ENCODE results near the gene C1QTNF7.

Gene C1QTNF7

GRCh38 chr4:15427701-15428100 lies at the start of gene C1QTNF7:
C1QTNF7 (plus strand) TSS chr4:15428033; CDS start chr4:15435744, 7,711 bp downstream.
- DNase-seq = no peak

DNA sequence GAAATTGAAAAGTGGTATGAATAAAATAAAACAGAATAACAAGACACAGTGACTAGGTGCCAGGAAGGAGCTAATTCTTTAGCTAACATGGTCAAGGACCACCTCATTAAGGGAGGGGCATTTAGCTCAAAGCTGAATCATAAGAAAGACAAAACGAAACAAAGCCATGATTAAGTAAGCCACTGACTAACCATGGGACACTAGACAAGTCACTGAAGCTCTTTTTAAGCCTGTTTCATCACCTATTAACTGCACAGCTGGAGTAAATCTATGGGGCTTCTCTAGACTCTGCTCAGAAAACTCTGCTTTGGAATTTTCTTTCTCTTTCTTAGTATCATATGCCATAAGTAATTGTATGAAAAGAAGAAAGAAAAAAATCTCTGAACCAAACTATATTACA lies 49.8 kb upstream of the C1QTNF7 start:
- no peak for DNase-seq

- no peak for DNase-seq
These were observed 49.3 kb upstream of the C1QTNF7 start for GRCh38 chr4:15378493-15378892.

DNA sequence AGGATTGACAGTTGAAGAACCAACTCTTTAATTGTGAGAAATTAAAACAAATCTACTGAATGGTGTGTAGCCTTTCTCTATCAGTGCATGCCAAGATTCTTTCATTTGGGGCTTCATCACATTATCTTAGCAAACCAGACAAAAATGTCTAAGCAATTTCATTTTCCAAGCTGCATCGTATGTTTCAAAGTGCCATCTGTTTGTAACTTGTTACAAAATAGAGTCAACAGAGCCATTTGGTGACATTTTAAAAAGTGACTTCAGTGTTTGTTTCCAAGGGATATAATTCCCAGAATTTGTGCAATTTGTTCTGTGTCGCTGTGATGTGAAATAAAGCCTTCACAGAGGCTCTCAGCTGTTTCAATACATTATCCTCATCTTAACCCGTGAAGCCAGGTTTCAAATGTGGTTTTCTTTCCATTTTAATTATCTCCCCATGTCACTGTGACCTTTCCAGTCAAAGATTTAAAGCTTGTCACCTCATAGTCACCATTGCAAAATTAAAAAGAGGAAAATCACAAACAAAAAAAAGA lies 46.0 kb upstream of the C1QTNF7 start:
- no peak for DNase-seq

GRCh38 chr4:15382669-15383273 lies 45.1 kb upstream of the C1QTNF7 start:
- no peak for DNase-seq

DNA sequence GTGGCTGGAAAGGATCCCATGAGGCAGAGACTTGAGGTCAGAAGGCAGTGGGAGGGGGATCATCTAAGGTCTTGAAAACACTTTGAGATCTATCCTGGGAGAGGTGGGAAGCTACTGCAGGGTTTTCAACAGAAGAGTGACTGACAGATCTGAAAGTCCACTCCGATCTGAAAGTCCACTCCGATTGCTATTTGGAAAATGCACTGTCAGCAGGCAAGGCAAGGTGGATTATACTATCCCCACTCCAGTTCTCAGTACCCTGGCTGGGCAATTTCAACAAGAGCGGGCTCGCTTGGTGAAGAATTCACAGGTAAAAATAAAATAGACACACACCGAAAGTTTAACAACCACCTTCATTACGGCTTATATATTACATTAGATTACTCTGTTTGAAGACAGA lies 42.3 kb upstream of the C1QTNF7 start:
- DNase-seq = no peak

GRCh38 chr4:15385928-15386327 lies 41.9 kb upstream of the C1QTNF7 start:
- no peak for DNase-seq

- DNase-seq = no peak
These were observed 37.3 kb upstream of the C1QTNF7 start for GRCh38 chr4:15390494-15390893.

- no peak for DNase-seq
These were observed 35.6 kb upstream of the C1QTNF7 start for GRCh38 chr4:15392053-15392805.

- DNase-seq = no peak
These were observed 32.5 kb upstream of the C1QTNF7 start for GRCh38 chr4:15395311-15395710.

DNA sequence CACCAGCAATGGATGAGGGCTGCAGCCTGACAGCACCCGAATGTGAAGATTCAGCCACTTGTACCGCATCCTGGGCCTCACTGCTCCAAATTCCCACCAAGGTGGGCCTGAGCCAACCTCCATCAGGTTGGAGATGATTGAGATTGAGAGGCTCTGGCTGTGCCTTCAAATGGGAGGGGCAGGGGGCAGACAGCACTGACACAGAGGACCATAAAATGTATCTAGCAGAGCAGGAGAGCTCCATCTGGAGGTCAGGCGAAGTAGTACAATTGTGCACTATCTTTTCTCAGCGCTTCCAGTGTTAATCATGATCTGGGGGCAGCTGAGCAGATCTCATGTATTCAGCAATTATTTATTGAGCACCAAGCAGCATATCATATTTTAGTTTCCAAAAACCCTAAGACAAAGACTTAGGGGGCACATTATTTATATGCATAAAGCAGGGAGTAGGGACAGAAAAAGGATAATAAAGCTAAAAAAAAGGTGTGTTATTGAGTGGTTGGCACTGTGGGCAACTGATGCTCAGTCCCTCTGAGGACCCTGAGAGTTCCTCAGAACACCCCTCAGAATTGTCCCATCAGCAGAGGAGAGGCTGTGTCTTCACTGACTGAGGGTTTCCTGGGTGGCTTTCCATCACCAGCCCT lies 31.6 kb upstream of the C1QTNF7 start:
- DNase-seq = no peak

DNA sequence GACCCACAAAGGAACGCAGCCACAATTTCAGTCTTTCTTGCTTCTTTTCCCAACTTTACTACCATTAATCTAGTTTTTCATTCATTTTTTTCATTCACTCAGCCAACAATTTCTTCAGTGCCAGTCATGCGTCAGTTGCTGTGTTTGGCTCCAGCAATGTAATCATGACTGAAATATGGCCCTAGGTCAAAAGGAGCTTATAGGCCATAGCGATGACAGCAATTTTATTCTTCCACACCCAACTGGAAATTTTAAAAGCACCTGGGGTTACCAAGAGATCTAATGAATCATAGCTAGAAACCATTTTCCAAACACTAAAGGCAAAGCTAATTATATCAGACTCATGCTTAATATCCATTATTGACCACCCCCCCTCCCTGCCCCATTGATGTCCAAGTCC lies 29.8 kb upstream of the C1QTNF7 start:
- DNase-seq = no peak

DNA sequence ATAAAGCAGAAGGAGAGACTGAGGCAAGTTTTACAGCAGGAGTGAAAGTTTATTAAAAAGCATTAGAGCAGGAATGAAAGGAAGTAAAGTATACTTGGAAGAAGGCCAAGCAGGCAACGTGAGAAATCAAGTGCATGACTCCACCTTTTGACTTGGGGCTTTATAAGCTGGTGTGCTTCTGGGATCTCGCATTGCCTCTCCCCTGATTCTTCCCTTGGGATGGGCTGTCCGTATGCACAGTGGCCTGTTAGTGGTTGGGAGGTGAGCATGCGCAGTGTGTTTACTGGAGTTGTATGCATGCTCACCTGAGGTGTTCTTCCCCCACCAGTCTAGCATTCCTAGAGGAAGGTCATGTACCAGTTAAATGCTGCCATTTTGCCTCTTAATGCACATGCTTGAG lies 29.1 kb upstream of the C1QTNF7 start:
- no peak for DNase-seq

- no peak for DNase-seq
These were observed 27.6 kb upstream of the C1QTNF7 start for GRCh38 chr4:15400226-15400625.

DNA sequence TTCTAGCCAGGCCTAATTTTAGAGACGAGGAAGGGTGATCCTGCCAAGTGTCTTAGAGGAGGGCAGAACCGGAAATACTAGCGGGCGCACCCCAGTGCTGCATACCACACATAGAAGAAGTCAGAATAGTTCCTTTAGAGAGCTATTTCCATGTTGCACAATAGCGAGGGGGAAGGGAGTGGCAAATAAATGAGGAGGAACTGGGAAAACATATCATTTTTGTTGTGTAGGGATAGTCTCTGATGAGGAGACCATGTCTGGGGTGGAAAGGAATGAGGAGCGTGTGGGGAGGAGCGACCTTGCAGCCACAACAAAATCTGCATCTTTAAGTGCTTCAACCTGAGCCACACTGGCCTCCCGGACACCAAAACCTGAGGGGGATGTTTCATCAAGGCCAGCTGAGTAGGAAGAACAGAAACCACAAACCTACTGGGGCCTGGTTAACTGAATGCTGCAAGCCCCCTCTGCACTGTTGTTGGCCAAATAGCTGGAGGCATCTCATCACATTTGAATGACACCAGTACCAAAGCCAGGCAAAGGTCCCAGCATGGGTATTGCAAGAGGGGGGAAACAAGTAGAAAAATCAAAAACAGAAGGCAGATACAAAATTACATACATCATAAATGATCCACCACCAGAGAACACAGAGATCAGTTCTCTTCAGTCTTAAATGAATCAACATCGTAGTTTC lies 26.7 kb upstream of the C1QTNF7 start:
- DNase-seq = no peak

DNA sequence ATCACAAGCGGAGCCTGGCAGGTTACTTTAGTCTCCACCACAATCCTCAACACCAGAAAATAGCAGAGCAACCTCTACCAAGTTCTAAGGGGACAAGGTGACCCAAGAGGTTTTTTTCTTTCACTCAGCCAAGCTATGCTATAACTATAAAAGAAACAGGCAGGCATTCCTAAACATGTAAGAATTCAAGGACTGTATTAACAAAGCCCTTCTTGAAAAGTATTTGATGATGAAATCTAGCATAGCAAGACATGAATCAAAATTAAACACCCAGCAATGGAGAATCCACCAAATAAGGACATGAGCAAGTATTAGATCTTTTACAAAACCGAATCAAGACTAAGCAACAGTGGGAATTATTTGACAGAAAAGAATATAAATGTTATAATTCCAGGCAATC lies 25.7 kb upstream of the C1QTNF7 start:
- DNase-seq = no peak

- DNase-seq = no peak
These were observed 24.9 kb upstream of the C1QTNF7 start for GRCh38 chr4:15402974-15403373.

- DNase-seq = no peak
These were observed 22.8 kb upstream of the C1QTNF7 start for GRCh38 chr4:15405018-15405417.

- DNase-seq = no peak
These were observed 17.1 kb upstream of the C1QTNF7 start for GRCh38 chr4:15410750-15411149.

GRCh38 chr4:15412461-15412860 lies 15.4 kb upstream of the C1QTNF7 start:
- no peak for DNase-seq

- DNase-seq = no peak
These were observed 14.7 kb upstream of the C1QTNF7 start for GRCh38 chr4:15413010-15413622.

DNA sequence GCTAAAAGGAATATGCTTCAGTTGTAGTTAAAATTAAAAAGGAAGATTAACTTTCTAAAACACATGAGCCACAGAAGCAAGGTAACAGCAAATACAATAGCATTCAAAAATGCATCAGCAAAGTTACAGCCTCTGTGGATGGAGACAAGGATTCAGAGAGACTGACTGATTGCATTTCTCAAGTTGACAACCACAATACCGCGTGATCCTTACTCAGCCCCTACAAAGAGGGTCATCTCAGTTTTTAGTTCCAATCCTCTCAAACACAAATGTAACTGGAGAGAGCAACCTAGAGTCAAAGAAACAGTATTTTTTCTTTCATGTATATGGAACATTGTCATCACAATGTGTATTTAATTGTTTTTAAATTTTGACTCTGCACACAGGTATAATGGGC lies 14.2 kb upstream of the C1QTNF7 start:
- no peak for DNase-seq

- DNase-seq = no peak
These were observed 13.2 kb upstream of the C1QTNF7 start for GRCh38 chr4:15414551-15415091.

All from NCI-H510A (cell line).